Keratinocyte (primary cell): ENCODE data around the gene HTRA3.

ENCODE experiments used
- CTCF ChIP-seq, 3 experiments: IDR thresholded peaks in 1 of 3; conservative IDR thresholded peaks in 1 of 3; optimal IDR thresholded peaks in 1 of 3; 2 replicates in 2 of 3; 3 replicates in 1 of 3; pipeline versions ENCODE3 to v1.5.1; 2011; ENCODE audit warnings: low read length in 3 of 3, mild to moderate bottlenecking in 3 of 3, moderate library complexity in 2 of 3, control low read depth in 1 of 3, inconsistent platforms in 1 of 3; ENCODE audit not compliant: insufficient read depth in 2 of 3; ENCODE audit errors: extremely low read depth in 1 of 3
- EZH2 ChIP-seq: IDR thresholded peaks from one replicate; pipeline ENCODE4 v1.6.1; 2012; ENCODE audit warnings: inconsistent platforms, mild to moderate bottlenecking, low read length, moderate library complexity

DNA sequence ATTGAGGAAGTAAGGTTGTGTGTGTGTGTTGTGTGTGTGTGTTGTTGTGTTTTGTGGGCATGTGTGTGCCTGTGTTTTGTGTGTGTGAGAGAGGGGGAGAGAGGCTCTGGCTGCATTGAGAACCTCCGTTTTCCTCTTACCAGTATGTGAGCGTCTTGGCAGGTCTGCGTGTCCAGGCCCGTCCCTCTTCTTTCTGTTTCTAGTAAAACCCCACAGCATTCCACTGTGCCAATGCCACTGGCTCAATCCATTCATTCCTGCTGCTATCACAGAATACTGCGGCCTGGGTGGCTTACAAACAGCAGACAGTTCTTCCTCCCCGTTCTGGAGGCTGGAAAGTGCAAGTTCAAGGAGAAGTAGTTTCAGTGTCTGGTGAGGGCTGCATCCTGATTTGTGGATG is 15.5 kb upstream of the HTRA3 start:
- TF ChIP-seq EZH2 (no peak), CTCF (optimal IDR thresholded peaks at IDR 0.05 in 1 of 3, IDR thresholded peaks at IDR 0.05 in 1 of 3, conservative IDR thresholded peaks at IDR 0.05 in 1 of 3; ENCODE audit: extremely low read depth in 1 of 3, insufficient read depth in 2 of 3, low read length in 3 of 3) (no peak)
